SK-N-SH (cell line): ENCODE results near the gene TUNAR. TPM values are rescaled to one million over a fixed set of nuclear protein-coding genes. Genes with fewer than 3 reads are reported as not detected.

Experiments used
- CTCF ChIA-PET: fragments of 300-600, 350-600 bp; formaldehyde crosslinking; extraction: SDS; loops from one replicate; lab custom pipeline; 2021; lab: Yijun Ruan, JAX
- POLR2A ChIA-PET: fragments of 350-600 bp; sonication (Branson Sonifier 250); formaldehyde crosslinking; extraction: SDS; loops from one replicate; lab custom pipeline; 2020; ENCODE audit warnings: antibody characterized with exemption, inconsistent platforms; lab: Yijun Ruan, JAX
- DNase-seq: peaks from one replicate; pipeline ENCODE4 v3.0.0; 2012
- H2AFZ ChIP-seq: fragments of 200-600 bp; sonication (generic); 2 replicates; pipeline ENCODE4 v1.8.1; 2016; ENCODE audit warnings: antibody characterized with exemption, mild to moderate bottlenecking, low read depth
- H3F3A ChIP-seq: fragments of 200-600 bp; sonication (generic); replicated peaks from 2 replicates; pipeline ENCODE3; 2016; ENCODE audit warnings: antibody characterized with exemption, mild to moderate bottlenecking; ENCODE audit not compliant: insufficient read depth
- H3K27ac ChIP-seq, 2 experiments: fragments of 200-500 bp in 1 of 2; fragments of 200-600 bp in 1 of 2; sonication (Bioruptor generic) in 1 of 2; sonication (generic), shearing (Covaris generic) in 1 of 2; 2 replicates each; pipeline versions ENCODE4 v1.5.1 to v1.6.1; 2014 to 2016; ENCODE audit warnings: low read depth in 2 of 2, inconsistent platforms in 1 of 2, low read length in 1 of 2, mild to moderate bottlenecking in 1 of 2, mixed read lengths in 1 of 2
- H3K27me3 ChIP-seq: fragments of 200-600 bp; sonication (generic), shearing (Covaris generic); 2 replicates; pipeline ENCODE4 v1.6.1; 2016; ENCODE audit warnings: mixed run types; ENCODE audit not compliant: insufficient read depth
- H3K36me3 ChIP-seq, 2 experiments: fragments of 200-500 bp in 1 of 2; fragments of 200-600 bp in 1 of 2; sonication (Bioruptor generic) in 1 of 2; sonication (generic) in 1 of 2; replicated peaks in 1 of 2; 2 replicates each; pipeline versions ENCODE3 to v1.5.1; 2014 to 2016; ENCODE audit warnings: low read length in 1 of 2, mild to moderate bottlenecking in 1 of 2; ENCODE audit not compliant: insufficient read depth in 2 of 2, control insufficient read depth in 1 of 2
- H3K4me1 ChIP-seq, 2 experiments: fragments of 200-500 bp in 1 of 2; fragments of 200-600 bp in 1 of 2; sonication (Bioruptor generic) in 1 of 2; sonication (generic), shearing (Covaris generic) in 1 of 2; 2 replicates each; pipeline versions ENCODE4 v1.5.1 to v1.6.1; 2014 to 2016; ENCODE audit warnings: low read depth in 1 of 2, low read length in 1 of 2, mixed run types in 1 of 2; ENCODE audit not compliant: insufficient read depth in 2 of 2, control insufficient read depth in 1 of 2
- H3K4me2 ChIP-seq: fragments of 200-600 bp; sonication (generic), shearing (Covaris generic); 2 replicates; pipeline ENCODE4 v1.6.1; 2017; ENCODE audit warnings: mixed run types
- H3K4me3 ChIP-seq, 2 experiments: fragments of 200-500 bp in 1 of 2; fragments of 200-600 bp in 1 of 2; sonication (Bioruptor generic) in 1 of 2; sonication (generic), shearing (Covaris generic) in 1 of 2; 2 replicates each; pipeline versions ENCODE4 v1.5.1 to v1.8.1; 2014 to 2016; ENCODE audit warnings: low read depth in 2 of 2, inconsistent platforms in 1 of 2, low read length in 1 of 2, mild to moderate bottlenecking in 1 of 2, mixed read lengths in 1 of 2, moderate library complexity in 1 of 2
- H3K79me2 ChIP-seq: fragments of 200-600 bp; sonication (generic); 2 replicates; pipeline ENCODE4 v1.8.1; 2017; ENCODE audit warnings: mild to moderate bottlenecking; ENCODE audit not compliant: insufficient read depth
- H3K9ac ChIP-seq: fragments of 200-600 bp; sonication (generic); 2 replicates; pipeline ENCODE4 v1.6.1; 2017; ENCODE audit warnings: mixed run types
- H3K9me2 ChIP-seq: fragments of 200-600 bp; sonication (generic); 2 replicates; pipeline ENCODE4 v1.6.1; 2017; ENCODE audit warnings: mixed run types
- H3K9me3 ChIP-seq: fragments of 200-600 bp; sonication (generic); 2 replicates; pipeline ENCODE4 v1.6.1; 2017; ENCODE audit warnings: mixed run types, mild to moderate bottlenecking, moderate library complexity
- H4K20me1 ChIP-seq: fragments of 200-600 bp; sonication (generic); 2 replicates; pipeline ENCODE4 v1.6.1; 2017; ENCODE audit warnings: mild to moderate bottlenecking, mixed run types; ENCODE audit not compliant: insufficient read depth
- CTCF ChIP-seq: fragments of 200-600 bp; sonication (generic); IDR thresholded peaks from 2 replicates; pipeline ENCODE4 v1.6.1; 2017; ENCODE audit warnings: antibody characterized with exemption, mild to moderate bottlenecking, moderate library complexity
- EP300 ChIP-seq, 2 experiments: IDR thresholded peaks; 2 replicates each; pipeline versions ENCODE4 v1.4.0 to v1.6.1; 2012; ENCODE audit warnings: borderline replicate concordance in 1 of 2, low read depth in 1 of 2, low read length in 1 of 2
- EZH2phosphoT487 ChIP-seq: fragments of 200-600 bp; sonication (generic); IDR thresholded peaks from 2 replicates; pipeline ENCODE4 v1.6.1; 2017; ENCODE audit warnings: low read depth, mixed run types, mild to moderate bottlenecking, antibody characterized with exemption, moderate library complexity, borderline replicate concordance
- FOXM1 ChIP-seq: IDR thresholded peaks from 2 replicates; pipeline ENCODE4 v1.4.0; 2012; ENCODE audit warnings: low read depth, mild to moderate bottlenecking
- GABPA ChIP-seq: IDR thresholded peaks from 2 replicates; pipeline ENCODE4 v1.4.0; 2012; ENCODE audit warnings: low read depth, mild to moderate bottlenecking
- GATA2 ChIP-seq: sonication (generic); formaldehyde crosslinking; IDR thresholded peaks from 2 replicates; pipeline ENCODE4 v1.5.0; 2020; ENCODE audit warnings: mild to moderate bottlenecking, missing genetic modification reagents
- IRF3 ChIP-seq: fragments of 150-350 bp; IDR thresholded peaks from 2 replicates; pipeline ENCODE4 v1.6.1; 2016; ENCODE audit warnings: mild to moderate bottlenecking, low read depth, low read length
- MEF2A ChIP-seq: IDR thresholded peaks from 2 replicates; pipeline ENCODE4 v1.4.0; 2012; ENCODE audit warnings: low read depth, borderline replicate concordance
- MXI1 ChIP-seq: IDR thresholded peaks from 2 replicates; pipeline ENCODE4 v1.6.1; 2012; ENCODE audit warnings: mild to moderate bottlenecking, low read depth, low read length, improper control_type of control experiment
- RCOR1 ChIP-seq: fragments of 150-350 bp; IDR thresholded peaks from 2 replicates; pipeline ENCODE4 v1.6.1; 2017; ENCODE audit warnings: antibody characterized with exemption, low read length
- REST ChIP-seq: IDR thresholded peaks from 2 replicates; pipeline ENCODE4 v1.6.1; 2012; ENCODE audit warnings: mild to moderate bottlenecking, low read depth, low read length, moderate library complexity
- SMC3 ChIP-seq: IDR thresholded peaks from 2 replicates; pipeline ENCODE4 v1.6.1; 2012; ENCODE audit warnings: low read depth, low read length, improper control_type of control experiment
- TAF1 ChIP-seq: IDR thresholded peaks from 2 replicates; pipeline ENCODE4 v1.6.1; 2012; ENCODE audit warnings: low read depth, mild to moderate bottlenecking, low read length, moderate library complexity, borderline replicate concordance
- TEAD4 ChIP-seq: IDR thresholded peaks from 2 replicates; pipeline ENCODE4 v1.4.0; 2012; ENCODE audit warnings: mild to moderate bottlenecking, borderline replicate concordance; ENCODE audit not compliant: insufficient read depth
- USF2 ChIP-seq: fragments of 150-350 bp; IDR thresholded peaks from 2 replicates; pipeline ENCODE4 v1.6.1; 2017; ENCODE audit warnings: antibody characterized with exemption, low read length, low read depth, borderline replicate concordance
- YY1 ChIP-seq: IDR thresholded peaks from 2 replicates; pipeline ENCODE4 v1.4.0; 2012; ENCODE audit warnings: low read depth, mild to moderate bottlenecking
- polyA plus RNA-seq, 3 experiments: library from polyadenylated mRNA; depleted of rRNA; stranded (reverse); fragments of >200 nt; gene quantifications; 2 replicates each; pipeline ENCODE4 v1.2.3, GENCODE V29; 2012

TUNAR gene
- polyA plus RNA-seq, 1 of the 3 experiments (the other 2 are of a cell fraction) = 0.02 TPM

- TF ChIP-seq IRF3 = no peak
- TF ChIP-seq GABPA = no peak
- no peak for TF ChIP-seq TEAD4
Observed at GRCh38 chr14:95959317-95959716, 82.7 kb downstream of the TUNAR start (continued).

- Histone ChIP-seq H3K9me3 (no peaks in the 10 kb centered on the region), H3K4me2 (no peak overlapping the region), H3K79me2 (no peaks in the 10 kb centered on the region), H3K36me3 (no peaks in the 10 kb centered on the region), H2AFZ (no peak overlapping the region), H3K9ac (no peak overlapping the region), H3K4me3 (no peak overlapping the region), H3K27me3 (no peaks in the 10 kb centered on the region), H3F3A (no peaks in the 10 kb centered on the region), H3K27ac (no peak overlapping the region), H3K9me2 (no peaks in the 10 kb centered on the region), H4K20me1 (no peaks in the 10 kb centered on the region), H3K4me1 (no peaks in the 10 kb centered on the region)
- no peak for DNase-seq
- TF ChIP-seq FOXM1 (no peak), TAF1 (no peak), YY1 (no peak), USF2 (no peak), SMC3 (no peak), REST (no peak), GATA2 (CRISPR knock-in tag) (no peak), EP300 (IDR thresholded peaks at IDR 0.05; ENCODE audit: borderline replicate concordance in 1 of 2, low read depth in 1 of 2, low read length in 1 of 2) (no peak), RCOR1 (no peak), MEF2A (no peak), MXI1 (no peak), EZH2phosphoT487 (no peak), CTCF (no peak)
- CTCF ChIA-PET = no interaction called here
- POLR2A ChIA-PET = no interaction called here
Observed at GRCh38 chr14:95961481-95961880, 84.8 kb downstream of the TUNAR start.
